NCI-H2107 treated with DMSO at 0.1 percent for 48 hours (cell line): ENCODE measurements around the gene DNAL1.
"Not testable (repeated sequence)": the region's sequence is repeated elsewhere in the genome, so short reads cannot be mapped to it uniquely, and the experiment has no call there.

Experiments used
- DNase-seq: peaks from one replicate; lab custom pipeline; 2025; ENCODE audit not compliant: unreplicated experiment; lab: John Stamatoyannopoulos, UW

Gene DNAL1

DNA sequence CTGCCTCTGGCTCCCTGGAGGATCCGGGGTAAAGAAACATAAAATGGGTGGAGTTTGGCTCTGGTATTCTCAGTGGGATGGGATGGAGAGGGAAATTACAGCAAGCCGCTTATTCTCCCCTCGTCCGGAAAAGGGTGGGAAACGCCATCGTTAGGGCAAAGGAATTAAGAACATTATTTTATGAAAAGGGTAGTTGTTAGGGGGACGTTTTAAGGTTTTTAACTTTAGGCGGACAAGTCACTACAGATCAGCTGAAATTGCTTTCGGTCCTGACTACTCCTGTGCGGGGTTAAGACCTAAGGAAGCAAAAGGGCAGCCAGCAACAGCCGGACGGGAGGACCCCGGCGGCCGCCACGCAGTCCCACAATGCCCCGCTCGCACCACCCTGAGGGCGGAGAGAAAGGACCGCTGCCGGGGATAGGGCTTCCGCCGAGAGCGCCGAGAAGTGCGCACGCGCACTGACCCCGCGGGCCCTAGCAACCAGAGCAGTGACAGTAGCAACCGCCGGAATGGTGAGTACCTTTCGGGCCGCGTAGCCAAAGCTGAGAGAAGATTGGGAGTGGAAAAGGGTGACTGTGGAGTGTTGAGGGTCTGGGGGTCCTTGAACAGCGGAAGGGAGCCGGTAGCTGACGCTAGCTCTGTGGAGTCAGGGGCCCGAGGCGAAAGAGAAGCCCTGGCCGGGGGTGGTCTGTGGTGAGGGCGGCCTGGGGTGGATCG, at the start of gene DNAL1:
TSS of gene DNAL1 (plus strand) at position 456 of the 717 bp plus-strand sequence. CDS start at position 510, 54 bp downstream.
- peak; percentile 95 for DNase-seq

- no peak for DNase-seq
Measured at GRCh38 chr14:73599499-73599898, 45.3 kb upstream of the DNAL1 start.

DNA sequence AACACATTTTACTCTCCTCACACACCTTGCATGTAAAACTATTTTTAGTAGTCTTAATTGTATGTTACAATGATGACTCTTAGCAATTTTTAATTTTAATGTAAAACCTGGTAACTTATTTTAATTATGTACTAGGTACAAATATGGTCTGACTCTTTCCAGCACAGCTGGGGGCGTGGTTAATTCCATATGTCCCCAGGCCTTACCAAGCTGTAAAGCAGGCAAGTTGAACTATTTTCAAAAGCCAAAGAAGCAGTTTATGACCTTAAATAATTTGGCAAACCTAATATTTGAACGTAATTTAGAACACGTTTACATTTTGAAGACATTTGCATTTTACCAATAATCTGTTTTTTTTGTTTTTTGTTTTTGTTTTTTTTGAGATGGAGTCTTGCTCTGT, 41.8 kb upstream of the DNAL1 start:
- no peak for DNase-seq

GRCh38 chr14:73606271-73606670, 38.5 kb upstream of the DNAL1 start:
- no peak for DNase-seq

DNA sequence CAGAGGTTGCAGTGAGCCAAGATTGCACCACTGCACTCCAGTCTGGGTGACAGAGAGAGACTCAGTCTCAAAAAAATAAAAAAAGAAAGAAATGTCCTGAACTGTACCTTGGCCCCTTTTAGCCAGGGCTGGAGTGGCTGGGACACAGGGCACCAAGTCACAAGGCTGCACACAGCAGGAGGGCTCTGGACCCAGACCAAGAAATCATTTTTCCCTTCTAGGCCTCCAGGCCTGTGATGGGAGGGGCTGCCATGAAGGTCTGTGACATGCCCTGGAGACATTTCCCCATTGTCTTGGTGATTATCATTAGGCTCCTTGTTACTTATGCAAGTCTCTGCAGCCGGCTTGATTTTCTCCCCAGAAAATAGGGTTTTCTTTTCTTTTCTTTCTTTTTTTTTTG, 37.5 kb upstream of the DNAL1 start:
- DNase-seq = no peak

DNA sequence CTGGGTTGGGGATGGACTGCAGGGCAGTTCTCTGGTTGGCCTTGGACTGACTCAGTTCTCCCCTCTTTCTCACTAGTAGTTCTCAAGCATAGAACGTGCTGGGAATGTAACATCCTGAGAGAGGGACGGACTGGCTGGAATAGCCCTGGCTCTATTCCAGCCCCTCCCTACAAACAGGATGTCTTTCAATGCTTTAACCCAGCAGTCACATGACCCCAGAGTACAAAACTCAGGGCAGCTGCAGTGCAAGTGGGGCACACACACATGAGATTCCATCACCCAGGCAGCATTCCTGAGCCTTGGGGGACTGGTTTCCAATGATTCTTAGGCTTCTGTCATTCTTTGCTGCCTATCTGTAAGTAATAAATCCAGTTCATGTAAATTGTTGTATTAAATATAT, 34.1 kb upstream of the DNAL1 start:
- no peak for DNase-seq

GRCh38 chr14:73612339-73613045, 32.3 kb upstream of the DNAL1 start, which contains the start of gene ACOT6:
Gene ACOT6 (plus strand): TSS chr14:73612517. CDS start chr14:73612572, 55 bp downstream.
- no peak for DNase-seq

- no peak for DNase-seq
Measured at GRCh38 chr14:73613046-73613383, 31.8 kb upstream of the DNAL1 start.

GRCh38 chr14:73613419-73613963, 31.3 kb upstream of the DNAL1 start:
- no peak for DNase-seq

GRCh38 chr14:73616831-73617230, 28.0 kb upstream of the DNAL1 start:
- DNase-seq = no peak

GRCh38 chr14:73619524-73619923, 25.3 kb upstream of the DNAL1 start:
- no peak for DNase-seq

GRCh38 chr14:73620268-73620667, 24.5 kb upstream of the DNAL1 start:
- no peak for DNase-seq

DNA sequence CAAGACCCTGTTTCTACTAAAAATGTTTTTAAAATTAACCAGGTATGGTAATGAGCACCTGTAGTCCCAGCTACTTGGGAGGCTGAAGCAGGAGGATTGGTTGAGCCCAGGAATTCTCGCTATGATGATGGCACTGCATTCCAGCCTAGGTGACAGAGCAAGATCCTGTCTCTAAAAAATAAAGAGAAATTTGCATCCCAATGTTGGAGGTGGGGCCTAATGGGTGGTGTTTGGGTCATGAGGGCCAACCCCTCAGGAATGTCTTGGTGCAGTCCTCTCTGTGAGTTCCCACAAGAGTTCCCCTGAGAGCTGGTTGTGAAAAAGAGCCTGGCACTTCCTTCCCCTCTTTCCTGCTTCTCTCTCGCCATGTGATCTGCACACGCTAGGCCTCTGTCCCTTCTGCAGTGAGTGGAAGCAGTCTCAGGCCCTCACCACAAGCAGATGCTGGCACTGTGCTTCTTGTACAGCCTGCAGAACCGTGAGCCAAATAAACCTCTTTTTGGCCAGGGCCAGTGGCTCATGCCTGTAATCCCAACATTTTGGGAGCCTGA, 21.2 kb upstream of the DNAL1 start:
- no peak for DNase-seq

DNA sequence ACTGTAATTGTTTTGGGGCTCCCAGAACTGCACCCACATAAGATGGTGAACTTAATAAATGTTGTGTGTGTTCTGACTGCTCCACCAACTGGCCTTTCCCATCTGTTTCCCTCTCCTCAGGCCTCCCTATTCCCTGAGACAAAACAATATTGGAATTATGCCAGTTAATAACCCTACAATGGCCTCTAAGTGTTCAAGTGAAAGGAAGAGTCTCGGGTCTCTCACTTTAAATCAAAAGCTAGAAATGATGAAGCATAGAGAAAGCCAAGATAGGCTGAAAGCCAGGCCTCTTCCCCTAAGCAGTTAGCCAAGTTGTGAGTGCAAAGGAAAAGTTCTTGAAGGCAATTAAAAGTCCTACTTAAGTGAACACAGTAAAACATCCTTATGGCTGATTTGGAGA, 19.1 kb upstream of the DNAL1 start:
- no peak for DNase-seq

DNA sequence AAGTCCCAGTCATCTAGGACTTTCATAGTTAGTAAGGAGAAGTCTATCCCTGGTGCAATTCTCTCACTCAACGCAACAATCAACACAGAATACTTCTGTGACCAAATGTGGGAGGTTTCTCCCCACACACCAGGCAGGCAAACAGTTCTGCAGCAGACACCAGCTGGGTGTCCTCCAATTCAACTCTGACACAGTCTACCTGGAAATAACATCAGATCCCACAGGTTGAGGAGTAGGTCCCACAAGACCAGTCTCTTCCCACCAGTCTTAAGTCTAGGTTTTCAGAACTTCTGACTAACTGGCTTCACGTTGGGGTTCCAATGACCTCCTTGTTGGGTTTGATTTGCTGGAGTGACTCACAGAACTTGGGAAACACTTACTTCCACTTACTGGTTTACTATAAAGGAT, 17.6 kb upstream of the DNAL1 start:
- DNase-seq = no peak

DNA sequence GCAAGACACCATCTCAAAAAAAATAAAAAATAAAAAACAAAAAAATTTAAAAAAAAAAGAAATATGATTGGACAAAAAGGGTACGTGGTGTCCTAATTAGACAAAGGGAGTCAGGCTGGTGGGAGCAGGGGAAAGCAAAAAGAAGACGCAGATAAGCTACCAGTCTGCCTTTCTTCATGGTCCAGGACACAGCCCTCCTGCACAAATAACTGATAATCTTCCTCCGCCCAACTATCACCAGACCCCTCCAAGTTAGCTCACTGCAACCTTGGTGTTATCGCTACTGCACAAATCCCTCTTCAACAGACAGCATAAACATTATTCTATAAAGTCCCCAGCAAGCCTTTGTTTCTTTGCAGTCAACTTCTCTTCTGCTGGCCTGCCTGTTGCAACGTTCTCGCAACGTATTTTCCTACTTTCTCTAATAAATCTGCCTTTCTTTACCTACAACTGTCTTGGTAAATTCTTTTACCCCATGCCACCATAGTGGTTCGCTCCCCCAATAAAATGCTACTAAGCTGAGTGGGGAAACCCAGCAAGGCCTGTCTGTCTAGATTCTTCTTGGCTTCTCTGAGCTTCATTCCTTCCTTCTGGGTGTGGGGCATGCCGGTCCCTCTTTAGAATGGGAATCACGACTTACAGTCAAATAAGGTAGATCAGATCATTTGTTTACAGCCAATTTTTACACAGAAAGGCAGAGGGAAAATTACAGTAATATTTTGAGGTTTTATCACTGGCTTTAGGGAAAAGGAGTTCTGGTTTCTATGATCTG, 14.6 kb upstream of the DNAL1 start:
- no peak for DNase-seq

- peak; percentile 37 for DNase-seq
Measured at GRCh38 chr14:73633116-73634010, 11.4 kb upstream of the DNAL1 start.

DNA sequence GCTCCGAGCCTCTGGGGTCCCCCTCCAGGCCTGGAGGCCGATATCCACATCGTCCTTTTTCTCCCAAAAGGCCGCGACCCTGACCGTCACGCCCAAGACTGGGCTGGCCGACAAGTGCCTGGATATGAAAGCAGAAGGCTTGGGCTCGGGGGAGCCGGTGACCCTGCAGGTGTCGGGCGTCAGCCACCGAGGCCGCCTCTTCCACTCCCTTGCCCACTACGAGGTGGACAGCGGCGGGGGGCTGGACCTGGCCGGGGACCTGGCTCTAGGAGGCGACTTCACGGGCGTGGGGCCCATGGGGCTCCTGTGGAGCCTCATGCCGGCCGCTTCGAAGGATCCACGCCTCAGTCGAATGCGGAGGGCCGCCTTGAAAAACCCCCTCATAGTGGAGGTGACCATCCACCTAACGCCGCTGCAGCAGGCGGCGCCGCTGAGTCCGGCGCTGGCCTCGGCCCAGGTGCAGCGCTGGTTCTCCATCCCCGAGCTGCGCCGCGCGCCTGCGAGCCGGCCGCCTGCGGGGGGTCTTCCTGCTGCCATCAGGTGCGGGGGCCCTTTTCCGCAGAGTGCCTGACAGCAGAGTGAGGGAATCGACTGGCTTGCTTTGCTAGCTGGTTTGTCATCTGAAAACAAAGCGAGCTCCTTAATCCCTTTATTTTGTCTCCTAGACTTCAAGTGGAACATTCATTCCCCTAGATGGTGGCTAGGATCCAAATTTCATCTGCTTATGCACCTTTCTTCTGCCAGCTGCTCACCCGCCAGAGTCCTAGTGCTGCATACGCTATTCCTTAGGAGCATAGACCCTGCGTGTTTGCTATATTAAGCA, 10.6 kb upstream of the DNAL1 start:
- DNase-seq = peak; percentile 91

GRCh38 chr14:73636355-73636754, 8.4 kb upstream of the DNAL1 start:
- not testable (repeated sequence) for DNase-seq
